Loucy (cell line): ENCODE data around the gene OR4E2.

ENCODE experiments used
- EZH2phosphoT487 ChIP-seq: fragments of 200-600 bp; IDR thresholded peaks from 2 replicates; pipeline ENCODE4 v1.6.1; 2018; ENCODE audit warnings: antibody characterized with exemption, mild to moderate bottlenecking, moderate library complexity, borderline replicate concordance
- TF ChIP-seq, protein P1 (sequence below): fragments of 200-600 bp; sonication (generic); conservative IDR thresholded peaks from 2 replicates; pipeline ENCODE4 v1.5.1; 2014; ENCODE audit warnings: mild to moderate bottlenecking, antibody characterized with exemption, low read length

DNA sequence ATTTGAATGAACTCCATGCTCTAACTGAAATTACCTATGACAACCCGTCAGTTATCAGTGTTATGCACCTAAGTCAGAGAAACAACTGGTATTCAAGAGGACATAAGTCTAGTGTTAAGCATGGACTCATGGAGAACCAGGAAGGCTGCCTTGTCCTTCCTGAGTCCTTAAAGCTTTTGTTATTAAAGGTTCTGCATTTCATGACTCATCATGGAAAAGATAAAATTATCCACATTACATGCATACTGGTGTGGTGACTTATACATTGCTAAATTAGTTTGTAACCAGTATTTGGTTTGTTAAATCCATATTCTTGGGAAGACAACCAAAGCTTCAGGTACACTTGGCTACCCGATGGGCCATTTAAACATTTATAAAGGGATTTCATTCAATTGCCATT lies 26.4 kb downstream of the OR4E2 start:
- TF ChIP-seq, protein P1, sequence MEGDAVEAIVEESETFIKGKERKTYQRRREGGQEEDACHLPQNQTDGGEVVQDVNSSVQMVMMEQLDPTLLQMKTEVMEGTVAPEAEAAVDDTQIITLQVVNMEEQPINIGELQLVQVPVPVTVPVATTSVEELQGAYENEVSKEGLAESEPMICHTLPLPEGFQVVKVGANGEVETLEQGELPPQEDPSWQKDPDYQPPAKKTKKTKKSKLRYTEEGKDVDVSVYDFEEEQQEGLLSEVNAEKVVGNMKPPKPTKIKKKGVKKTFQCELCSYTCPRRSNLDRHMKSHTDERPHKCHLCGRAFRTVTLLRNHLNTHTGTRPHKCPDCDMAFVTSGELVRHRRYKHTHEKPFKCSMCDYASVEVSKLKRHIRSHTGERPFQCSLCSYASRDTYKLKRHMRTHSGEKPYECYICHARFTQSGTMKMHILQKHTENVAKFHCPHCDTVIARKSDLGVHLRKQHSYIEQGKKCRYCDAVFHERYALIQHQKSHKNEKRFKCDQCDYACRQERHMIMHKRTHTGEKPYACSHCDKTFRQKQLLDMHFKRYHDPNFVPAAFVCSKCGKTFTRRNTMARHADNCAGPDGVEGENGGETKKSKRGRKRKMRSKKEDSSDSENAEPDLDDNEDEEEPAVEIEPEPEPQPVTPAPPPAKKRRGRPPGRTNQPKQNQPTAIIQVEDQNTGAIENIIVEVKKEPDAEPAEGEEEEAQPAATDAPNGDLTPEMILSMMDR, result no peak
- TF ChIP-seq EZH2phosphoT487, result no peak
